Activated T-helper 2 cell treated with anti-CD3 and anti-CD28 coated beads, Interferon-gamma antibody, Interleukin-2, Interleukin-4, amounts not matched to agents 10 μg/mL and 5 μg/mL and 100 μg/mL, durations not matched to agents 14 hours and 24 hours and 36 hours (primary cell): ENCODE measurements around the gene IL22RA1. TPM values are rescaled to one million over a fixed set of nuclear protein-coding genes. Genes with fewer than 3 reads are reported as not detected.

ENCODE experiments used
- DNase-seq: peaks from one replicate; pipeline ENCODE4 v3.0.0; 2021; ENCODE audit warnings: low spot score
- H3K27ac Mint-ChIP-seq: one replicate; pipeline ENCODE4 v1.8.0; 2021; ENCODE audit warnings: mixed read lengths
- H3K27me3 Mint-ChIP-seq: one replicate; pipeline ENCODE4 v1.8.0; 2021; ENCODE audit warnings: low read depth, mixed read lengths
- H3K36me3 Mint-ChIP-seq: one replicate; pipeline ENCODE4 v1.8.0; 2021; ENCODE audit warnings: low read depth, mixed read lengths
- H3K4me1 Mint-ChIP-seq: one replicate; pipeline ENCODE4 v1.8.0; 2021; ENCODE audit warnings: low read depth, mixed read lengths
- H3K4me3 Mint-ChIP-seq: one replicate; pipeline ENCODE4 v1.8.0; 2021; ENCODE audit warnings: low read depth, mild to moderate bottlenecking, moderate library complexity, mixed read lengths
- H3K9me3 Mint-ChIP-seq: one replicate; pipeline ENCODE4 v1.8.0; 2021; ENCODE audit warnings: mixed read lengths
- intact Hi-C: fragments of 100-400 bp; cut with micrococcal nuclease; formaldehyde crosslinking; loops from one replicate; pipeline ENCODE4 v1.15.1; 2023
- total RNA-seq: library from RNA; stranded (reverse); gene quantifications from 2 replicates; pipeline ENCODE4 v1.2.3, GENCODE V29; 2022

The IL22RA1 gene
- total RNA-seq, 1 donor from 2014 or later: not detected

GRCh38 chr1:24126018-24126671 lies 16.8 kb downstream of the IL22RA1 start:
- Mint-ChIP-seq H3K4me1 (no peaks in the 10 kb centered on the region), H3K27ac (no peak overlapping the region), H3K36me3 (no peaks in the 10 kb centered on the region), H3K9me3 (peaks cover 7% of the 10 kb centered on the region), H3K27me3 (peaks cover 5% of the 10 kb centered on the region), H3K4me3 (no peak overlapping the region)
- intact Hi-C loops: no loop called here
- DNase-seq: no peak

DNA sequence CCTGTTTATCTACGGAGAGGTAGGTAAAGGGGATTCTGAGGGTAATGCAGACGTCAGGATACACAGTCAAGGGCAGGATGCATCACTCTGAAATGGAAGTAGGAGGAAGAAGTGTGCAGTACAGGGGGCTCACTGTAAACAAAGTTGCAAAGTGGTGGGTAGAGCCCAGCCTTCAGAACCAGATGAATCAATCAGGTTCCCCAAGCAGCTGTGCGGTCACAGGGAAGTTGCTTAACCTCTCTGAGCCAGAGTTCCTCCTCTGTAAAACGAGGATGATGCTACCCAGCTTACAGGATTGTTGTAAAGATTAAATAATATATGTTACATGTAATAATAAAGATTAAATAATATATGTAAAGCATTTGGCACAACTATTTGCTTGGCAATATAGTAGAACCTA lies 17.5 kb downstream of the IL22RA1 start:
- intact Hi-C loops: no loop called here
- Mint-ChIP-seq H3K4me3 (no peak overlapping the region), H3K9me3 (peaks cover 7% of the 10 kb centered on the region), H3K27me3 (peaks cover 5% of the 10 kb centered on the region), H3K4me1 (no peaks in the 10 kb centered on the region), H3K27ac (no peak overlapping the region), H3K36me3 (no peaks in the 10 kb centered on the region)
- DNase-seq: no peak

DNA sequence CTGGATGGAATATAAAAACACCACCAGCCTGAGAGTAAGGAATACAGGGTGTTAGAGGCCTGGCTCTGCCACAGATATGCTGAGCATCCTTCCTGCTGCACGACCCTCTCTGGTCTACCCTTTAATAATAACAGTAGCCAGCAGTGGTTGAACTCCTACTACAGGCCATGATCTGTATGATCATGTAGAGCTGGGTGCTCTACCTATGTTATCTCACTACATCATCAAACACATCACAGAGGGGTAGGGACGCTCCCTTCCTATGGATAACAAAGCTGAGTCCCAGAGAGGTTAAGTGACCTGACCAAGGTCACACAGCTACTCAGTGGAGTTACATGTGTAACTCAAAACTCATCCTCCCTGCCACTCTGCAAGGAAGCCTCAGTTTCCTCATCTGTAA lies 18.0 kb downstream of the IL22RA1 start:
- no peak for DNase-seq
- H3K4me3 Mint-ChIP-seq: no peak overlapping the region
- peaks cover 5% of the 10 kb centered on the region for H3K27me3 Mint-ChIP-seq
- H3K4me1 Mint-ChIP-seq: no peaks in the 10 kb centered on the region
- intact Hi-C loops: no loop called here
- H3K9me3 Mint-ChIP-seq: peaks cover 3% of the 10 kb centered on the region
- no peaks in the 10 kb centered on the region for H3K36me3 Mint-ChIP-seq
- H3K27ac Mint-ChIP-seq: no peak overlapping the region

DNA sequence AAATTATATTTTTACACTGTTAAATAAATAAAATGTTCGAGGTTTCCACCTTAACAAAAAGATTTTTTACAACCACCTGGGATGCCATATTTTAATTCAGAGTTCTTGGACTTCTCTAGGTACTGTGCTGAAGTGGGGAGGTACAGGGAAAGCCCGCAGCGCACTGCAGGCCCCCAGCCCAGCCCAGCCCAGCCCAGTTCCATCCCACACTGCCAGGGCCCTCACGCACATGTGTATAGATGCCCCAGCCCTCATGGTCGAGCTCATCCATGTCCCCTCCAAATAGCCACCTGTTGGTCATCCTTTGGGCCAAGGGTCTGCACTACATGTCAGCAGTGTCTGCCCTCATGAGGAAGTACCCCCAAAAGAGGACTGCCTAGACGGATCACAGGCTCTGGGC lies 19.3 kb downstream of the IL22RA1 start:
- intact Hi-C loops: no loop called here
- no peak overlapping the region for H3K4me3 Mint-ChIP-seq
- H3K27me3 Mint-ChIP-seq: peaks cover 2% of the 10 kb centered on the region
- no peaks in the 10 kb centered on the region for H3K36me3 Mint-ChIP-seq
- no peaks in the 10 kb centered on the region for H3K4me1 Mint-ChIP-seq
- H3K9me3 Mint-ChIP-seq: no peaks in the 10 kb centered on the region
- H3K27ac Mint-ChIP-seq: no peak overlapping the region
- DNase-seq: no peak

GRCh38 chr1:24122776-24123175 lies 20.2 kb downstream of the IL22RA1 start:
- H3K4me1 Mint-ChIP-seq: no peaks in the 10 kb centered on the region
- H3K4me3 Mint-ChIP-seq: no peak overlapping the region
- intact Hi-C loops: no loop called here
- no peak for DNase-seq
- no peak overlapping the region for H3K27ac Mint-ChIP-seq
- H3K9me3 Mint-ChIP-seq: no peaks in the 10 kb centered on the region
- peaks cover under 1% of the 10 kb centered on the region for H3K27me3 Mint-ChIP-seq
- H3K36me3 Mint-ChIP-seq: no peaks in the 10 kb centered on the region

DNA sequence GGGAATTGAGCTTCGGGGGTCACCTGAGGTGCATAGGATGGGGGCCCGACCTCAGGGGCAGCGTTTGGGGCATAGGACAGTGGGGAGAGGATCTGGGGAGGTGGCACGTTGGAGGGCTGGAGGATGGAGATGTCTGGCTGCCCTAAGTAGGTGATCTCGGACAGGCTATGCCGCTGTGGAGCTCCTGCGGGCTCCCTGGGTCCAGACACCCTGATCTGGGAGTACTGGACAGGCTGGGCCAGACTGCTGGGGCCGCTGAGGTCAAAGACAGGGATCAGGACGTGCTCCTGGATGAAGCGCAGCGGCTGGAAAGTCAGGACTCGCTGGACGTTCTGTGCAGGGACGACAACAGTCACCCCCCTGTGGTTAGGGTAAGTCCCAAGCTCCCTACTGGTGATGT lies 21.5 kb downstream of the IL22RA1 start:
- Mint-ChIP-seq H3K27ac (no peak overlapping the region), H3K36me3 (no peaks in the 10 kb centered on the region), H3K4me3 (no peak overlapping the region), H3K27me3 (peaks cover 8% of the 10 kb centered on the region), H3K9me3 (no peaks in the 10 kb centered on the region), H3K4me1 (no peaks in the 10 kb centered on the region)
- intact Hi-C loops: no loop called here
- no peak for DNase-seq

- intact Hi-C loops: no loop called here
- peaks cover 11% of the 10 kb centered on the region for H3K27me3 Mint-ChIP-seq
- H3K9me3 Mint-ChIP-seq: no peaks in the 10 kb centered on the region
- no peaks in the 10 kb centered on the region for H3K4me1 Mint-ChIP-seq
- H3K27ac Mint-ChIP-seq: no peak overlapping the region
- H3K36me3 Mint-ChIP-seq: no peaks in the 10 kb centered on the region
- no peak for DNase-seq
- no peak overlapping the region for H3K4me3 Mint-ChIP-seq
Measured at GRCh38 chr1:24120965-24121364, 22.0 kb downstream of the IL22RA1 start.

- intact Hi-C loops: no loop called here
- DNase-seq: no peak
- Mint-ChIP-seq H3K36me3 (no peaks in the 10 kb centered on the region), H3K27ac (no peak overlapping the region), H3K27me3 (peaks cover 11% of the 10 kb centered on the region), H3K4me1 (no peaks in the 10 kb centered on the region), H3K9me3 (no peaks in the 10 kb centered on the region), H3K4me3 (no peak overlapping the region)
Measured at GRCh38 chr1:24119859-24120756, 22.8 kb downstream of the IL22RA1 start.

- no peak for DNase-seq
- Mint-ChIP-seq H3K4me3 (no peak overlapping the region), H3K27ac (no peak overlapping the region), H3K36me3 (no peaks in the 10 kb centered on the region), H3K9me3 (no peaks in the 10 kb centered on the region), H3K27me3 (peaks cover 11% of the 10 kb centered on the region), H3K4me1 (no peaks in the 10 kb centered on the region)
- intact Hi-C loops: no loop called here
Measured at GRCh38 chr1:24119489-24119858, 23.5 kb downstream of the IL22RA1 start.

DNA sequence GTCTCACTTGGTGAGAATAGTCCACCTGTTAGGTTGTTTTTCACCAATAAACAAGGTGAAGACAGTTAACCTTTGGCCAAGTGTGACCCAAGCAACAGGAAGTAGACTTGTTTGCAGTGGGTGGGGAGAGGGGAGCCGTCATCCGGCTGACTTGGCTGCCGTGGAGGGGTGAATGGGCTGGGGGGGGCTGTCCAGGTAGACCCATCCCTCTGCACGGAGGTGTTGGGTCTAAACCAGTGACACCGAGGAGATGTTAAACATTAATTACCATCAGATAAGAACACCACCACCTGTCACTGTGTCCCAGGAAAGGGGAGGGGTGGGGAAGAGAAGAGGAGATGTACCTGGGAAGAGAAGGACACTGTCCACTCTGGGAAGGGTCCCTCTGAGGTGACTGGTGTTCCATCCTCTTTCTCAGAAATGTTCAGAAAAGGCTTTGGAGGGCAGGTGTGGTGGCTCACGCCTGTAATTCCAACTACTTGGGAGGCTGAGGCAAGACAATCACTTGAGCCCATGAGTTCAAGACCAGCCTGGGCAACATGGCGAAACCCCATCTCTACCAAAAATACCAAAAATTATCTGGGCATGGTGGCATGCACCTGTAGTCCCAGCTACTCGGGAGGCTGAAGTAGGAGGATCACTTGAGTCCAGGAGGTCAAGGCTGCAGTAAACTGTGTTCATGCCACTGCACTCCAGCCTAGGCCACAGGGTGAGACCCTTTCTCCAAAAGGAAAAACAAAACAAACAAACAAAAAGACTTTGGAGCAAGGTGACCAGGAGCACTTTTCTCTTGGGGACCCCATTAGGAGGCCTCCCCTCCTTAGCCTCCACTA lies 24.3 kb downstream of the IL22RA1 start:
- DNase-seq: no peak
- H3K4me1 Mint-ChIP-seq: no peaks in the 10 kb centered on the region
- no peaks in the 10 kb centered on the region for H3K9me3 Mint-ChIP-seq
- no peak overlapping the region for H3K4me3 Mint-ChIP-seq
- no peaks in the 10 kb centered on the region for H3K36me3 Mint-ChIP-seq
- intact Hi-C loops: no loop called here
- peaks cover 14% of the 10 kb centered on the region for H3K27me3 Mint-ChIP-seq
- no peak overlapping the region for H3K27ac Mint-ChIP-seq

DNA sequence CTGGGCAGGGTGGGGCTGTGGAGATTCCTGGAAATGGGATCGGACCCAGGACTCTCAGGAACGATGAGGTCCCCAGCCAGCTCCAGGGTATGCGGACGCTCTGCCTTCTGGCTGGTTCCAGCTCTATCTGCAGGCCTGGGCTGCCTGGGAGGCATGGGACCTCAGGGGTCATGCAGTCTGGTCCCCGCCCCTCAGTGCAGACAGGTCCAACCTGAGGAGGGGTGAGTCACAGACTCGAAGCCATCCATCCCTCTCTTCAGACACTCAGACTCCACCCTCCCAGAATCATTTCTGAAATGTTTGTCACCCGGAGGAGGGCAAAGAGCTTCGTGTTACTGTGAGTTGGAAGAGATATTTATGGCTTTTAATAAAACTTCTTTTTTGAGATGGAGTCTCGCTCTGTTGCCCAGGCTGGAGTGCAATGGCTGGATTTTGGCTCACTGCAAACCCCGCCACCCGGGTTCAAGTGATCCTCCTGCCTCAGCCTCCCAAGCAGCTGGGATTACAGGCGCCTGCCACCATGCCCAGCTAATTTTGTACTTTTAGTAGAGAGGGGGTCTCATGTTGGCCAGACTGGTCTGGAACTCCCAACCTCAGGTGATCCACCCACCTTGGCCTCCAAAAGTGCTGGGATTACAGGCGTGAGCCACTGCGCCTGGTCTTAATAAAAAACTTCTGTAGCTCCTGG lies 25.1 kb downstream of the IL22RA1 start:
- H3K4me1 Mint-ChIP-seq: no peaks in the 10 kb centered on the region
- H3K4me3 Mint-ChIP-seq: no peak overlapping the region
- no peaks in the 10 kb centered on the region for H3K9me3 Mint-ChIP-seq
- H3K27ac Mint-ChIP-seq: no peak overlapping the region
- no peaks in the 10 kb centered on the region for H3K36me3 Mint-ChIP-seq
- no peak for DNase-seq
- peaks cover 19% of the 10 kb centered on the region for H3K27me3 Mint-ChIP-seq
- intact Hi-C loops: no loop called here

DNA sequence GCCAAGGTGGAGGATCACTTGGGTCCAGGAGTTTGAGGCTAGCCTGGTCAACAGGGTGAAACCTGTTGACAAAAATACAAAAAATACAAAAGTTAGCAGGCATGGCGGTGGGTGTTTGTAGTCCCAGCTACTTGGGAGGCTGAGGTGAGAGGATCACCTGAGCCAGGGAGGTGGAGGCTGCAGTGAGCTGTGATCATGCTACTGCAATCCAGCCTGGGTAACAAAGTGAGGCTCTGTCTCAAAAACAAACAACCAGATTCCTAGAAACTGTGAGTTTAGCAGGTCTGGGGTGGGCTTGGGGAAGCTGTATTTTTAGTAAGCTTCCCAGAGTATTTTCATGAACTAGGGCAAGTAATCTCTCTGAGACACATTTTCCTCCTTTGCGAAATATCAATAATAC lies 25.8 kb downstream of the IL22RA1 start:
- intact Hi-C loops: no loop called here
- DNase-seq: no peak
- Mint-ChIP-seq H3K9me3 (no peaks in the 10 kb centered on the region), H3K27ac (no peak overlapping the region), H3K27me3 (peaks cover 21% of the 10 kb centered on the region), H3K36me3 (no peaks in the 10 kb centered on the region), H3K4me3 (no peak overlapping the region), H3K4me1 (peaks cover 3% of the 10 kb centered on the region)
